OCI-LY1 (cell line): ENCODE results near the gene PDE11A.
"Not testable (repeated sequence)": the region's sequence is repeated elsewhere in the genome, so short reads cannot be mapped to it uniquely, and the experiment has no call there.

Source experiments
- EZH2 ChIP-seq: fragments of 200-600 bp; sonication (generic), shearing (Covaris generic); IDR thresholded peaks from 2 replicates; pipeline ENCODE4 v1.8.0; 2017; ENCODE audit warnings: borderline replicate concordance, mixed run types, mild to moderate bottlenecking, antibody characterized with exemption, low read length, moderate library complexity, mixed read lengths
- TF ChIP-seq, protein P1 (sequence below): fragments of 200-600 bp; sonication (generic), shearing (Covaris generic); IDR thresholded peaks from 2 replicates; pipeline ENCODE4 v1.5.1; 2017; ENCODE audit warnings: mild to moderate bottlenecking, antibody characterized with exemption, low read length, moderate library complexity, mixed read lengths

DNA sequence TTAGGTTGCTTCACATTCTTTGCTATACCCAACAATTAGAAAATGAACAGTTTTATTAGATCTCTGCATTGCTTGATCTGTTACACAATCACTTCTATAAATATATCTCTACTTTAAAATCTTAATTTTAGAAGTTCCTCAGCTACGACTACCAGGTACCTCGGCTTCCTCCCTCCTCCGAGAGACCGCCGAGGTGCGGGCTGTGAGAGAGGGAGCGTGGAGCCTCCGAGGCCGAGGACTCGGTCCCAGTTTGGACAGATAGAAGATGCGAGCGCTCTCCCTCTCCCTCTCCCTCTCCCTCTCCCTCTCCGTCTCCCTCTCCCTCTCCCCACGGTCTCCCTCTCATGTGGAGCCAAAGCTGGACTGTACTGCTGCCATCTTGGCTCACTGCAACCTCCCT, 128.0 kb downstream of the PDE11A start:
- TF ChIP-seq, protein P1, sequence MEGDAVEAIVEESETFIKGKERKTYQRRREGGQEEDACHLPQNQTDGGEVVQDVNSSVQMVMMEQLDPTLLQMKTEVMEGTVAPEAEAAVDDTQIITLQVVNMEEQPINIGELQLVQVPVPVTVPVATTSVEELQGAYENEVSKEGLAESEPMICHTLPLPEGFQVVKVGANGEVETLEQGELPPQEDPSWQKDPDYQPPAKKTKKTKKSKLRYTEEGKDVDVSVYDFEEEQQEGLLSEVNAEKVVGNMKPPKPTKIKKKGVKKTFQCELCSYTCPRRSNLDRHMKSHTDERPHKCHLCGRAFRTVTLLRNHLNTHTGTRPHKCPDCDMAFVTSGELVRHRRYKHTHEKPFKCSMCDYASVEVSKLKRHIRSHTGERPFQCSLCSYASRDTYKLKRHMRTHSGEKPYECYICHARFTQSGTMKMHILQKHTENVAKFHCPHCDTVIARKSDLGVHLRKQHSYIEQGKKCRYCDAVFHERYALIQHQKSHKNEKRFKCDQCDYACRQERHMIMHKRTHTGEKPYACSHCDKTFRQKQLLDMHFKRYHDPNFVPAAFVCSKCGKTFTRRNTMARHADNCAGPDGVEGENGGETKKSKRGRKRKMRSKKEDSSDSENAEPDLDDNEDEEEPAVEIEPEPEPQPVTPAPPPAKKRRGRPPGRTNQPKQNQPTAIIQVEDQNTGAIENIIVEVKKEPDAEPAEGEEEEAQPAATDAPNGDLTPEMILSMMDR: not testable (repeated sequence)
- TF ChIP-seq EZH2: not testable (repeated sequence)
